Left ventricle myocardium superior (tissue), 1 donor: ENCODE measurements around the gene TNS1. TPM values are rescaled to one million over a fixed set of nuclear protein-coding genes. Genes with fewer than 3 reads are reported as not detected.

Experiments used
- ATAC-seq: fragments of 200-7000 bp; cut with Tn5 transposase; one replicate; pipeline ENCODE4 v1.9.1; 2020; ENCODE audit warnings: mild to moderate bottlenecking, moderate library complexity
- DNase-seq: peaks from one replicate; pipeline ENCODE4 v3.0.0-alpha.2; 2020
- intact Hi-C: fragments of 100-400 bp; cut with micrococcal nuclease; formaldehyde crosslinking; loops from one replicate; pipeline ENCODE4 v1.11.0; 2022
- total RNA-seq: library from RNA; stranded (reverse); fragmentation: NEBNext Ultra II Directional; extraction: Animal tissue kit (Norgen Biotek cat#: 25700); gene quantifications from one replicate; pipeline ENCODE4 v1.2.1, GENCODE V29; 2021
- donor health status: DM: no; HTN: yes; CAD: no; lungs with severe emphysema.

Gene TNS1
- total RNA-seq, 1 donor from 2014 or later: 783 TPM

DNA sequence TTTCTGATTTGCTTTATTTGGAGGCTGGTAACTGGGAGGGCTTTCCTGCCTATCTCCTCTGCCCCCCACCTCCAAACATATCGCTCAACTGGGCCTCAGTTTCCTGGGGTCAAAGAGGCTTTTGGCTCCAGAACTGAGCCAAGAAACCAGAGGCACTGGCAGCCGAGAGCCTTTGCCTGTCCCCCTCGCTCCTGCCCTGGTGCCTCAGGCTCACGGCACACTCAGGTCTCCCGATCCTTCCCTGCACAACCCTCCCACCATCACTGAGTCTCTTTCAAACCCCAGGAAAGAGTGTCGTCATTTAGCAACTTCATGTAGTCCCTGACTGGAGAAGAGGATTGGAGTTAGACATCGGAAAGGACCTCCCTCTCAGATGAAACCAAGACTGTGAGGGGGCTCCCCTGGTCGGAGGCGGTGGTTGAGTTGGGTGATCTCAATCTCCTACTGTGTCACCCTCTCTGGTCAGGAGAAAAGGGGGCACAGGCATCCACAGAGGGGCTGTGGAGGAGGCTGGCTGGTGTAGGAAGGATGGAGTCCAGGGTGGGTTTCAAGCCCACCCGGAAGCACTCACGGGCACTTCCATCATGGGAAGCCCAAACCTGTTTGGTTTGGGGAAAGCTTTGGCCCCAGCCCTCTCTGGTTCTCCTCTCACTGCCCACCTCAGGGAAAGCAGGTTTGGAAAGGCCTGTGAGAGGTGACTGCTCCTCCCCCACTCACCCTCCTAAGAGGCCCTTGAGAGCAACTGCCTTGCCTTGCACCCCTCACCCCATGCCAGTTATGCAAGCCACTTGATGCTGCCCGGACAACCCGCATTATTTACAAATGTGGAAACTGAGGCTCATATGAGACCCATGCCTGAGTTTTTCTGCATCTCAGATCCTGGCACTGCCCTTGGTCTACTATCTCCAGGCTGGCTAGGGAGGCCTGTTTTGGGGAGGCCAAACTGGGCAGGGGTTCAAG lies 62.3 kb downstream of the TNS1 start:
- intact Hi-C loops: no loop called here
- ATAC-seq: peak; percentile 11
- peak; percentile 42 for DNase-seq

DNA sequence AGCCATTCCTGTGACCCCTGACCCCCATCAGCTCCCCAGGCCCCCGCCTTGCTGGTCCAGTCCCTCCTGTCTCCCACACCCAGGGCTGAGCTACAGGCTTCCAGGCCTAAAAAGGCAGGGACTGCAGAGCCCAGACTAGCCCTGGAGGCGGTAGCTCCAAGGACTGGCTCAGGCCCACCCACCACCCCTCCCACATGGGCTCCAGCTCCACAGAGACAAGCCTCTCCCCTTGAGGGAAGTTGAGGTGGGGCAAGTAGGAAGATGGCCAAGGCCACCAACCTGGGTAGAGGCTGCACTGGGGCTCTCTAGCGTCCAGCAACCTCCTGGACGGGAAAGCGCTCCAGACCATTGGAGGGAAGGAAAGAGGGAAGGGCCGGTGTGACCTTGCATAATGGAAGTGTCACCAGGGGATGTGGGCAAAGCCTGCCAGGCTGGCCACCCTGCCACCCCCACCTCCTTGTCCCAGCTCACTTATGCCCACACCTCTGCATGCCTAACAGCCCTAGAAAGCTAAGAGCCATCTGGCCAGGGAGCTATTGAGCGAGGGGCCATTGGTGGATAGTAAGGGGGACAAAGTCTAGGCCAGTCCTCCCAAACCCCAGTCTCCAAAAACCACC lies 63.1 kb downstream of the TNS1 start:
- ATAC-seq (peak; percentile 0), DNase-seq (peak; percentile 46)
- intact Hi-C loops: no loop called here

DNA sequence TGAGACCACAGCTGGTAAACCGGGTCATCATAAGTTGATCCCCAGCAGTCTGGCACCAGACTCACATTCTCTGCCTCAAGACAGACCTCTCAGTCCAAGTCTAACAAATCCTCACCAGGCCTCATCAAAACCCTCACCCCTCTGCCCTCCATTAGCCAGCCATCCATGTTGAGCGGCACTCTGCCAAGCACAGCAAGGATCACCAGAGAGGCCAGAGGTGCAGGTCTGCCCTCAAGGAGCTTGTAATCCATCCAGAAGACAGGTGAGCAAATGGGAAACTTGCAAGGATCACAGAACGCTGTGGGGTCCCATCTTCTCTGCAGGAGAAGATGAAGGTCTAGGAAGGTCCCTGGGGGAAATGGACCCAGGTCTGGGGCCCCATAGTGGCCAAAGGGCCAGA lies 63.6 kb downstream of the TNS1 start:
- intact Hi-C loops: no loop called here
- ATAC-seq (no peak), DNase-seq (no peak)

DNA sequence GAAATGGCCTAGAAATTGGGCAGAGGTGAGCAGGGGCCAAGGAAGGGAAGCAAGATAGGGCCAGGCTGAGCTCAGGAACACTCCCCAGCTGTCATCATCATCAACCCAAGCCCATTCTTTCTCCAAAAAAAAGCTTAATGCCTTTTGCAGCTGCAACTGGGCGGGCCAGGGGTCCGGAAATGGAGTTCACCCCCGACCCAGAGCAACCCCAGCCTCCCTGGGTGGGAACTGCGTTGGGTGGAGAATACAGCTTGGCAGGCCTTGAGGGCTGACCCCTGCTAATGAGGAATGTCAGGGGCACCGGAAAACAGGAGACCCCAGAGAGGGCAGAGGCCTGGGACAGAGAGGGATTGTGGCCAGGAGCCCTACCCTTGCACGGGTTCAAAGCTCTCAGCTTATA lies 64.8 kb downstream of the TNS1 start:
- no peak for ATAC-seq
- intact Hi-C loops: no loop called here

DNA sequence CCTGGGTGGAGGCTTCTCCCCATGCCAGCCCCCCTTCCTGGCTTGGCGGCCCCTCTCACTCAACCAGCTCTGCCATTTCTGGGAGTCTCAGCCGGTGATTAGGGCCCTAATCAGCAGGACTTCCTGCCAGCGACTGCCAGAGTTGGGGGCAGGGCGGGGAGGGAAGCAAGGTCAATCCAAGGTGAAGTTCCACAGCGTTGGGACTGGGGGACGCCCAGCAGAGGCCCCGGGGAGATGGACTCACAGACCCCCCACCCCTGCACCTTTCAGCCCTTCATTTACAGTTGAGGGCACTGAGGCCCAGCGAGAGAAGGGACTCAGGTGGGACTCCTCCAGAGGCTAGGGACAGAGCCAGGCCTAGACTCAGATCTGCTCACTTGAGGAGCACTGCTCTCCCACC lies 65.3 kb downstream of the TNS1 start:
- peak; percentile 74 for DNase-seq
- ATAC-seq: peak; percentile 14
- intact Hi-C loops: no loop called here

More for the DNA sequence above, 64.8 kb downstream of the TNS1 start:
- DNase-seq: peak; percentile 64

DNA sequence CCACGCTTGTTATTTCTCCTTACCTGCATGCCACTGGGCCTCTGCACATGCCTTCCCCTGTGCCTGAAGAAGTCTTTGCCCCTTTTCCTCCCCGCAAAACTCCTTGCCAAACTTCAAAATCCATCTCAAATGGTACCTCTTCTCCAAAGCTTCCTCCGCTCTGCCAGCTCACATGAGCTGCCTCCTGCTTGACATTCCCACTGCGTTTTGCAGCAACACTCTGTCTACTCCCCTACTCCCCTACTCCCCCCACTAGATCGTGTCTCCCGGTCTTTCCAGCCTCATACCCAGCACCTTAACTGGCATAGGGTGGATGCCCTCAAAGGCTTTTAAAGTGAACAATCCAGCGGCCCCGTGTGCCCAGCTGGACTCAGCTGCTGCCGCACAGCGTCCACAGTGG lies 65.8 kb downstream of the TNS1 start:
- ATAC-seq (no peak), DNase-seq (no peak)
- intact Hi-C loops: no loop called here

DNA sequence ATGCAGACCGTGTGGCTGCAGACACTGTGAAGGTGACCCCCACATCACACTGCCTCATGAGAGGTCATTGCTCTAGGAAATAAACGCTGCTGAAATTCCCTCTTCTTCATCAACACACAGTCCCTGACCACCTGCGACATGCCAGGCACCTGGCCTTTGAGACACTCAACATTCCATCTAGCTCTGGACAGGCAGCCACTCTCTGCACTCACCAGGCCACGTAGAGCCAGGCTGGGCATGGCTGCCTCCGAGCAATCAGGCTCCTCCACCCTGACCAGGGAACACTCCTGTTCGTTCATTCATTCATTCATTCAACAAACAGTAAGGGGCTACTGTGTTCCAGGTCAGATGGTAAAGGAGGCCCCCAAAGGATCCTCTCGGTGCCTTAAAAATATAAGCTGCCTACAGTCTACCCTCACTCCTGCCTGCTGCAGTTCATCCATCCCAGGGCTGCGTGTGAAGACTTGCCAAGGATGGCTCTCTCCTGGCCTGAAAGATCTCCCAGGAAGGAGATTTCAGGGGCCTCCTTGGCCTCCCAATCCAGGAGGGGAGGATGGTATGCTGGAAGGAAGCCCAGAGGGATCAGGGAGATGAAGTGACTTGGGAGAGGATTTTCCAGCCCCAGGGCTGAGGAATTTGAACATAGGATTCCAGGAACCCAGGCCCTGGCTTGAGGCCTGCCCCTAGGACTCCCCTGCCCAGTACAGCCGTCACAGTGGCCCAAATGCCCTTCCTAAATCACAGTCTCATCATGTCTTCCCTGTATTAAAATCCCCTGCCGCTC lies 66.7 kb downstream of the TNS1 start:
- intact Hi-C loops: no loop called here
- ATAC-seq: no peak

DNA sequence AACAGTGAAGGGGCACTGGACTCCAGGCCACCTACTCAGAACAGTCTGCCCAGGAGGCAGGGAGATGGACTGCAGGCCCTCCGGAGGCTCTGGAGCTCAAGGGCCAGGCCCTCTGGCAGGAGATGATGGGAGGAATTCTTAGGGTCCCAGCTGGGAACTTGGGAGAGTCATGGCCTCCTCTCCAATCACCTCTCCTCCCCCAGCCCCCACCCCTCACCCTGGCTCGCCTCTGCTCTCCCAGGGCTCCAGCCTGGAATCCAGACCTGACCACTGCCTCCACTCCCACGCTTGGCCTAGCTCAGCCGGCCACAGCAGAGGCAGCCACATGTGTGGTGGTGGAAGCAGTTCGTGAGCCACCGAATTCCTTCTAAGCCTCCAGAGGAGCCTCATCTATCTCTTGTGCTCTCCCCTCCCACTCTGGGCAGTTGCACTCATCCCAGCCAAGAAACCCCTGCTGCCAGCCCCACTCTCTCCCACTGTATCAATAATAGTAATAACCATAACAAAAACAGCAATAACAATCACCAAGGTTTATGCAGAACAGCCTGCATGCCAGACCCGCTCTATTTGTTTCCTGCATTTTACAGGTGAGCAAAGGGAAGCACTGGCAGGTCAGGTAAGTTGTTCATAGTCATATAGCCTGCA lies 67.4 kb downstream of the TNS1 start:
- ATAC-seq: peak; percentile 24
- intact Hi-C loops: no loop called here
- DNase-seq: peak; percentile 71

More for the DNA sequence above, 66.7 kb downstream of the TNS1 start:
- DNase-seq: peak; percentile 18

DNA sequence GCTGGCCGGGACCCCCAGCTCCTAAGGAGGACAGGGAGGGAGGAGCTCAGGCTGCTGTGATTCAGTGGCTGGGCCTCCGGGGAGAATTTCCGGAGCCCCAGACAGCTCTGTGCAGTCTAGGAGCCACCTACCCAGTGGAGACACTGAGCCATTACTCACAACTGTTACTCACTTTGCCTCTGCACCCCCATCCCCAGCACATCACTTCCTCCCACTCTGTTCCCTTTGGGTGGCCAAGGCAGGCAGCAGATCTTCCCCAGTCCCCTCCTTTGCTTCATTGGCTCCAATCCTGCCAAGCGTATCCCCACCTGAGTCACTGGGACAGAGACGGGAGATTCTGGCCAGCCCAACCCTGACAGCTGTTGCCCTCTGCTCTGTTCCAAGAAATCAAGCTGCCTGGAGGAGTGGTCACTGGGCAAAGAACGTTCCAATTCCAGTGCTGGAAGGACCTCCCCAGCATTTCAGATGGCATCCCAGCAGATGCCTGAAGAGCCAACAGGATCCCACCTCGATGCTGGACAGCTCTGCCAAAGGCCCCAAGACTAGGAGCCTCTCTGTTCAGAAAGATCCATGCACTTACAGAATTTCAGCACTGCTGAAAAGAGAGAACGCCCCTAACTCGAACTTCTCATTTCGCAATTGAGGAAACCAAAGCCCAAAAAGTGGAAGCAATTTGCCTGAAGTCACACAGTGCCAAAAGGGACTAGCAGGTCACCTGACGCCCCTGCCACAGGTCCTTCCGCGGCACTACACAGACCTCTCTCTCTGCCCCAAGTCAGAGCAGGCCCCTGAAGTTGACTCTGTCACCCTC lies 68.3 kb downstream of the TNS1 start:
- ATAC-seq: peak; percentile 42
- peak; percentile 72 for DNase-seq
- intact Hi-C loops: no loop called here

DNA sequence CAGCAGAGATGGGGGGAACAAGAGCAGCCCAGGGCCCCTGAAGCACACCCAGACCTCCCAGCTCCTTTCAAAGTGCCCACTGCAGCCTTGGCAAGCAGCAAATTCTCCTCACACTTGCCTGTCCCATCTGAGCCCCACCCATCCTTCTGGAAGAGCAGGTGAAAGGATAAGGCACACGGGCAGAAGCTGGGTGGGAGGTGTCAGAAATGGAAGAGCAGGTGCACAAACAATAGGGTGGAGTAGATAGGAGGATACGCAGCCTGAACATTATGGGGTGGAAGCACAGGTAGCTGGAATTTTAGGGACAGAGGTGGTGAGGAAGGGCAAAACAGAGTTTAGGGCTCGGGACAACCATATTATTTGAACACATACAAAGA lies 69.2 kb downstream of the TNS1 start:
- DNase-seq (no peak), ATAC-seq (no peak)
- intact Hi-C loops: no loop called here

DNA sequence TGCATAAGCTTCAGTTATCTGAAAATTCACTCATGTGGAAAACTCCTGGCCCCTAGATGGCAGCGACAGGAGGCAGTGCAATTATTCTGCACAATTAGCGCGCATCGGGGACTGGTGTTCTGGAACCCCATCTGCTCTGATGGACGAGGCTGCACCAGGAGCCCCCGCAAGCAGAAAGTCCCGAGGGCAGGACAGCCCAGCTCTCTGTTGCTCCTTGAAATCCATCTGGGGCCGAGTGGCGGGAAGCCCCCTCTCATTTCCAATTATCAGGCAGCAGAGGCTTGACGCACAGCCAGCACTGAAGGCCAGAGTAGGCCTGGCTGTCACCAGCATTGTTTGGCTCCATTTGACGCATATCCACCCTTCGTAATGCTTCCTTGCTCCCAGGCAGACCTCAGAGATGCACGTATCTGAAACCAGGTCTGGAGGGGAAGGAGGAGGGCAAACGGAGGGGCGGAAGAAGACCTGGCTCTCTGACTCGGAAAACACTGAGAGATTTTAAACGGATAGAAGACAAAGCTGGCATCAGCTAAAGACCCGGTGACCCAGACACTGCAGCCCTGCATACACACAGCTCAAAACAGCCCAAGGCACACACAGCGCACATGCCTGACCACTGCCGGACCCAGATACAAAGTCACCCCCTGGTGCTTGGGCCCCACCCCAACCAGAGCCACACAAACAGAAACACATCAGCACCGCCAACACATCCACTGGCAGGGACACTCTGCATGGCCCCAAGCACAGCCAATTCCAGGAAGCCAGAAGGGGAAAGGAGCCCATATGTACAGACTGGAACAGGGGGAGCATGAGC lies 69.8 kb downstream of the TNS1 start:
- DNase-seq: peak; percentile 60
- intact Hi-C loops: no loop called here

DNA sequence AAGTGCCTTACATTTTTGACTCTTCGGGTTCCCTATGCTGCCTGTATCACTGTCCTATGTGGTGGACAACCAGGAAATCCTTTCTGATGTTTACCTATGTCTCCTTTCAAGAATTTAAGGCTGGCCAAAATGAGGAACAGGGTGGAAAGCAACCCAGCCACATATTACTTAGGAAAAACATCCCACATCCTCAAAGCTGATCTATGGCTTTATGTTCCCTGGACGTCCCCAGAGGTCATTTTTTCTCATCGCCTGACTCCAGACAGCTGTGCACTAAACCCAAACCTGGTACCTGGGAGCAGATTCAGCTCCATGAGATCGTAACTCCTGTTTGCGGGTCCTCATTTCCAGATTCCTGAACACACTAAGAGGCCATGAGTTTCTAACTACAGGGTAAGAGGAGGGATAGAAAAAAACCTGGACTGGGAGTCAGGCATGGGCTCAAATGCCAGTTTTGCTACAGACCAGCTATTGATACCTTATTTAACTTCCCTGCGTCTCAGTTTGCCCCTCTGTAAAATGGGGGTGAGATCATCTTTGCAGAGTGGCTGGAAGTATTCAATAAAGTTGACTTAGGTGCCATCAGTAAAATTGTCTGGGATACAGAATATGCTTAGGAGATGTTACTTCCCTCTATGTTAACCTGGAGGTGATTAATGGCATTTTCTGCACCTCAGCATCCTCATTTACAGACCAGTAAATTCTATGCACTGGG lies 70.8 kb downstream of the TNS1 start:
- intact Hi-C loops: no loop called here
- no peak for ATAC-seq
- DNase-seq: no peak

More for the DNA sequence above, 69.8 kb downstream of the TNS1 start:
- ATAC-seq: peak; percentile 7

DNA sequence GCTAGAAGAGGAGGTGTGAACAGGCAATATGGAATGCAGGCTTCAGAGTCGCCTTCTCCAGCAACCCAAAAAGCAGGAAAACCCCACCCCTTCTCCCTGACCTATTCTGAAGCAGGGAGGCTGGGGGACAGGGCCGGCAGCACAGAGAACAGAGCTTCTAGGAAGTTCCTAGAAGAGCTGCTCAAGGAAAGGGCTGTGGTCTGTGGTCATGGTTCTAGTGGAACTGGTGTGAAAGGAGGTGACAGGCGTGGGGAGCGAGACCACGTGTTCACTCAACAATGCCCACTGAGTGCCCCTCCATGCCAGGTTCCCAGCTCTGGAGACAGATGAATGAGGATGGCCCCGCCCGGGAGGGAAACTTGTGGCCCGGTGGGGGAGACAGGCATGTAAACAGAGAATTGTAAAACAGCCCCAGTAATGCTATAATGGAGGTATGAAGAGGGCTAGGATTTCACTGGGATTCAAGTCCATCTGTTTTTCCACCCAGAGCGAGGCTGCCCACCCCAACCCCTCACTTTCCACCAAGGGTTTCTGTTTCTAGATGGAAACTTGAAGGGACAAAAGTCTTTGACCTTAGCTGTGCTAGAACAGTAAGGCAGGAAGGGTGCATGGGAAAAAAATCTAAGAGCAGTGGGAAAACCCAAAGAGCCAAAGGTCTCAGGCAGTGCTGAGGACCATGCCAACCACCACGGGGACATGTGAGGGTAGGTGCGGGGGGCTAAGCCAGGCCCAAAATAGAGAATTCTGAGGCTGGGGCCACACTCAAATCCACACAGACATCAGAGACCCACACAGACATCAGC lies 71.8 kb downstream of the TNS1 start:
- intact Hi-C loops: no loop called here
- DNase-seq: no peak

DNA sequence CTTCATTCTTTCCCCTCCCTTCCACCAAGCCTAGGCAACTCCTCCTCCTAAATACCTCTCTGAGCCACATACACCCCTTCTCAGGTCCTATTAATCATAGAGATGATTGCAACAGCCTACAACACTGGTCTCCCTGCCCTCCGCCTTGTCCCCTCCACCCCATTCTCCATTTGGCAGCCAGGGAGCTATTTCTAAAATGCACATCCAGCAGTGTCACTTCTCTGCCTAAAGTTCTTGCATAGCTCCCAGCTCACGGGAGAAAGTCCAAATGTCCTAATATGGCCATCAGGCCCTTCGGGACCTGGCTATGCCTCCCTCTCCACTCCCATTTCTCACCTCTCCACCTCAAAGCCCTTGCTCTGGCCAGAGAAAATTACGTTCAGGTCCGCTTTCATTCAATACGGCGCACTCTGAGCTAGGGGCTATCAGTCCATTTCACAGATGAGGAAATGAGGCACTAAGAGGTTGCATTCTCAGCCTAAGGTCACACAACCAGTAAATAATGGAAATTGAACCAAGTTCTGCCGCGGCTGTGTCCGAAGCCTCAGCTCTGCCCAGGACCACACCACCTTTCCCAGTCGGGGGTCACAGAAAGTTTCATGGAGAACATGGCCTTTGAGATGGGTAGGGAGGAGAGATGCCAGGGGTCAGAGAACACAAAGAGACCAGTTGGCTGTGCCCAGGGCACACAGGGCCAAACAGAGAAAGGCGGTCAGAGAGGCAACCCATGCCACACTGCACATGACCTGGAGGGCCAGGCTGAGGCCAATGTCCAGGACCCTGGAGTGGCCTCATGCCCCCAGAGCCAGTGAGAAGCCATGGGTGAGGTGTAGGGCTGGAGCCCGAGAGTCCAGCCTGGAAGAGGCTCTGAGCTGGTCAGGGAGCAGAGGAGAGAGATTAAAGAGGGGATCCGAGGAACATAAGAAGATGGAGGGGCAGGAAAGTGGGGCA lies 72.8 kb downstream of the TNS1 start:
- ATAC-seq (peak; percentile 44), DNase-seq (no peak)
- intact Hi-C loops: no loop called here

More for the DNA sequence above, 71.8 kb downstream of the TNS1 start:
- no peak for ATAC-seq

DNA sequence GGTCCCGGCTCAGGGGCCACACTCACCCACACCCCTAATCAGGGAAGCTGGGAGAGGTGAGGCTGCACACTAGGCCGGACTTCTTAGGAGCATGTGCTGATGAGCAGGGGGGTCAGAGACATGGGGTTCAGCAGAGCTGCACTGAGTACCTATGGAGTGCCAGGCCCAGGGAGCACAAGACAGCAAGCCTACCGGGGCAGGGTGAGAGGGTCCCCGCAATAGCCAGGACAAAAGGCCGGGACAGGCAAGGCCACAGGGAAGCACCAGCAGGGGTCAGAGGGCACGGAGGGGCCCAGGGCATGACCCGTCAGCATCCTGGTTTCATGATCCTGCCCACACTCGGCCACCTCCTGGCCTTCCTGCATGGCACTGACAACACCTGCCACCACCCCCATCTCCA lies 73.5 kb downstream of the TNS1 start:
- intact Hi-C loops: no loop called here
- ATAC-seq (no peak), DNase-seq (no peak)
